NOMO-1 treated with DMSO at 0.1 percent for 48 hours (cell line): ENCODE results near the gene WNT8A.
"Not testable (repeated sequence)": the region's sequence is repeated elsewhere in the genome, so short reads cannot be mapped to it uniquely, and the experiment has no call there.

Source experiments
- DNase-seq: peaks from one replicate; lab custom pipeline; 2025; ENCODE audit not compliant: unreplicated experiment; lab: John Stamatoyannopoulos, UW

The WNT8A gene, protein sequence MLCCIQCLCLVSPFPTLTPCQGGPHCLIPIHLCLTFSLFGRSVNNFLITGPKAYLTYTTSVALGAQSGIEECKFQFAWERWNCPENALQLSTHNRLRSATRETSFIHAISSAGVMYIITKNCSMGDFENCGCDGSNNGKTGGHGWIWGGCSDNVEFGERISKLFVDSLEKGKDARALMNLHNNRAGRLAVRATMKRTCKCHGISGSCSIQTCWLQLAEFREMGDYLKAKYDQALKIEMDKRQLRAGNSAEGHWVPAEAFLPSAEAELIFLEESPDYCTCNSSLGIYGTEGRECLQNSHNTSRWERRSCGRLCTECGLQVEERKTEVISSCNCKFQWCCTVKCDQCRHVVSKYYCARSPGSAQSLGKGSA

GRCh38 chr5:138083702-138084101, at the start of gene WNT8A:
Gene WNT8A, plus strand, starts transcription at chr5:138084033. Its CDS starts 95 bp downstream, at chr5:138084128.
- DNase-seq: no peak

DNA sequence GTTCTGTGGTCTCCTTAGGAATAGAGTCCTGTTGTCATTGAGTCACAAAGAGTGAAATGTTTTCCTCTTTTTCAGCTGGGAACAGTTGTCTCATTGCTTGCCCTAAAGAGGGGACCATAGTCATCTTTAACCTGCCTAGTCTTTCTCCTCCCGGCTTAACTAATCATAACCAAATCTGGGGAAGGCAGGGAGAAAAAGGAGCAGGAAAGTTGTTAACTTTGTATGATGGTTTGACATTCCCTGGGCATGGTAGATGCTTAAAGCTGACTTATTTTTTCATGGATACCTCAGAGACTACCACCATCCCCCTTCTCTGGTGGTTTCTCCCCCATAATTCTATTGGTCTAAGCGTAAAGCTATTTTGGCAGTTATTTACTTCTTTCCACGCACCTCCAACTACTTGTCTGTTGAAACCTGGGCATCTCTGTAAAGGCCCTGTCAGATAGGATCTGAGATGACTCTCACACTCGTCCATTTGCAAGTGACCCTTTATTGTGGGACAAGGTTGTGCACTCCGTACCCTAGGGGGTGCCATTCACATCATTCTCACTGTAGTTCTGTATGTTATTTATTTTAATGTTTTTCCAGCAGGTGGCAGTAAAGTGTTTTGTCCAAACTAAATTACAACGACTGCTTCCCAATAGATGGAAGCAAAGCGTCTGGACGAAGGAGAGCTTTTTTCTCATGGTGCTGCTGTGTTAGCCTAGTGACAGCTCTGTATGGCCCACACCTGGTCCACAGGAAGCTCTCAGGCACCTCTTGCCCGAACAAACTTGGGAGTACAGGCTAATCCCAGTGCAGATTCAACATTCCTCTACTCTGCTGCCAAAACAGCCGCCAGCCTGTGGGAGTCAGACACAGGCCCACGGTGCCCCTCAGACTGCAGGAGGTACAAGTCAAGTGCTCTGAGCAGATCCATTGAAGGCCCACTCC, 48.0 kb upstream of the WNT8A start:
- DNase-seq: peak; percentile 92

DNA sequence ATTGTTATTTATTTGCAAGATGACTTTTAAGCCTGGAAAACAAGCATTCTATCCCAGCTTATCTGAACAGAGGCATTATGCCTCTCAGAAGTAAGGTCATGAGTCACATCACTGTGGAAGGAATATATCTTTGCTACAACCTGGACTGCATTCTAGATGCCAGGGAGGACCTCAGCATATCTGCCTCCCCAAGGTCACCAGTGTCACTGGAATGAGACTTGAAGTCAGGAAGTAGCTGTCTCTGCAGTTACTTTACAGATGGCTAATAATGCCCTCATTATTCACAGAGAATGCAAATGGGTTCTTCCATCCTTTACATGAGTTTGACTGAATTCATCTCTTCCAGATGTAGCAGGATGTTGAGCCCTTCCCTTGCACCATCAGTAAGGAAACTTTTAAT, 46.6 kb upstream of the WNT8A start:
- DNase-seq: no peak

GRCh38 chr5:138037907-138038633, 45.8 kb upstream of the WNT8A start:
- no peak for DNase-seq

- no peak for DNase-seq
These were observed 45.0 kb upstream of the WNT8A start for GRCh38 chr5:138038826-138039225.

DNA sequence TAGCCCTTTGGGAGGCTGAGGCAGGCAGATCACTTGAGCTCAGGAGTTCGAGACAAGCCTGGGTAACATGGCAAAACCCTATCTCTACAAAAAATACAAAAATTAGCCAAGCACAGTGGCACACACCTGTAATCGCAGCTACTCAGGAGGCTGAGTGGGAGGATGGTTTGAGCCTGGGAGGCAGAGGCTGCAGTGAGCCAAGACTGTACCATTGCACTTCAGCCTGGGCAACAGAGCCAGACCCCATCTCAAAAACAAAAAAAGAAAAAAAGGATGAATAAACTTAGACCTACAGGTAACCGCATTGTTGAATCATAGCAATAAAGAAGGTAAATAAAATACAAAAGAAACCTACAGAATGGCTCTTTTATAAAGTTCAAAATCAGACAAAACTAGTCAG, 38.5 kb upstream of the WNT8A start:
- DNase-seq: not testable (repeated sequence)

GRCh38 chr5:138051441-138052296, 32.2 kb upstream of the WNT8A start:
- DNase-seq: no peak

GRCh38 chr5:138052718-138053117, 31.1 kb upstream of the WNT8A start:
- DNase-seq: not testable (repeated sequence)

DNA sequence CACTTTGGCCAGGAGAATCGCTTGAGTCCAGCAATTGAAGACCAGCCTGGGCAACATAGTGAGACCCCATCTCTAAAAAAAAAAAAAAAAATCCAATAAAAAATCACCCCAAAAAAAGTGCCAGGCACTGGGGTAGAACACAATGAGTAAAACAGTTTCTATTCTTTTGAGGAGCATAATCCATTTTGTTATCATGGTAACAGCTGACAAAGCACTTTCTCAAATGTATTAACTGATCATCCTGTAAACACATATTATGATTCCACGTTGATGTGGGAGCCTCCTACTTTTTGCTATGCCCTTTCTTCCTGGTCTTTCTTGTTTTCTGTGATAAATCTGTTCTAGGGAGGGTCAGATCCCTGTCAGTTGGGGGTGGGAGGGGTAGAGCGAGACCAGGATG, 30.3 kb upstream of the WNT8A start:
- no peak for DNase-seq

GRCh38 chr5:138054206-138054605, 29.6 kb upstream of the WNT8A start:
- no peak for DNase-seq

- DNase-seq: no peak
These were observed 28.8 kb upstream of the WNT8A start for GRCh38 chr5:138054847-138055558.

DNA sequence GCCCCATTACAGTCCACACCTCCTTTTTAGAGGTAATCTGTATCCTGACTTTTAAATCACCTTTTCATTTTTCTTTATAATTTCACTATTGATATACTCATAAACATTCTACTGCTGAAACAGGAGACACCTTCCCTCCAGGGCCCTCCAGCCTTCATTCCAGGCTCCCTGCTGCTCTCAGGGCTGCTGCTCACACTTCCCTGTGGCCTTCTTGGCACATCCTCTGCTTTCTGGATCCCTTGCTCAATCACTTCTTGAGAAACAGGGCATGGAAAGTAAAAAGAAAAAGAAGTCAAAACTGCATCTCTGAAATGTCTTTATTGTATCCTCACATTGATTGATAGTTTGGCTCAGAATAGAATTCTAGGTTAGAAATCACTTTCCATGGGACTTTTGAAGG, 19.3 kb upstream of the WNT8A start:
- DNase-seq: no peak

- no peak for DNase-seq
These were observed 18.7 kb upstream of the WNT8A start for GRCh38 chr5:138065102-138065501.

- DNase-seq: no peak
These were observed 15.9 kb upstream of the WNT8A start for GRCh38 chr5:138067945-138068344.

DNA sequence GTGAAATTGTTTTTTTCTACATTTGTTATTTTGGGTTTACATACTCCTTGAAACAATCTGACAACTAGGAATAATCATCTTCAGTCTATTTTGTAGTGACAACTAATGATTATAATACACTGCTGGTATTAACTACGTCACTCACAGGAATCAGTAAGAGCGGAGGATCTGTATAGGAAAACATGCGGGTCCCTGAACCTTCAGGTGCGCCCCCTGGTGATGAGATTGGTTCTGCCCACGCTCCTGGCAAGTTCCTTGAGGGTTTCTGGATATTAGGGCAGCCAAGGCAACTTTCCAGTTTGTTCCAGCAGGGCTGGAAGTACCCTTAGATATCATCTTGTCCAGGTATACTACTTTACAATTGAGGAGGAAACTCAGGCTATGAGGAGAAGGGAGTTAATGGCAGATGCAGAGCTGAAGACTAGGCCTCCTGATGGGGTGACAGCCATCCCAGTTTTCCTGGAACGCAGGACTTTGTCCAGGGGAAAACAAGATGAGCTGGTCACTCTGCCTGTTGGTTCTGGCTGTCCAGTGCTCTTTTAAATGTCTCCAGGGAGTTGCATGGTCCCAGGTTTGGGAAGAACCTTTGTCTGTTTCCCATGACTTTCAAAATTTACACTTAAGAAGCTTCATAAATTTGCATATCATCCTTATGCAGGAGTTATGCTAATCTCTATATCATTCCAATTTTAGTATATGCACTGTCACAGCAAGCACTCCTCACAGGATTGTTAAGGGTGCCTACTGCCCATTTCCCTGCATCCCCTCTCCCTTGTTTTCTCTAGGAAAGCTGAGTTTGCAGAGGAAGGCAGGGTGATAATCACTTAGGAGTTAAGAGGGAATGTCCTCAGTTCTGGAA, 14.9 kb upstream of the WNT8A start:
- peak; percentile 74 for DNase-seq

DNA sequence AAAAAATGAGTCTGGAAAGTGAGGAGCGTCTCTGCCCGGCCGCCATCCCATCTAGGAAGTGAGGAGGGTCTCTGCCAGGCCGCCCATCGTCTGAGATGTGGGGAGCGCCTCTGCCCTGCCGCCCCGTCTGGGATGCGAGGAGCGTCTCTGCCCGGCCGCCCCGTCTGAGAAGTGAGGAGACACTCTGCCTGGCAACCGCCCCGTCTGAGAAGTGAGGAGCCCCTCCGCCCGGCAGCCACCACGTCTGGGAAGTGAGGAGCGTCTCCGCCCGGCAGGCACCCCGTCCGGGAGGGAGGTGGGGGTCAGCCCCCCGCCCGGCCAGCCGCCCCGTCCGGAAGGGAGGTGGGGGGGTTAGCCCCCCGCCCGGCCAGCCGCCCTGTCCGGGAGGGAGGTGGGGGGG, 13.8 kb upstream of the WNT8A start:
- DNase-seq: not testable (repeated sequence)

GRCh38 chr5:138077064-138077696, 6.7 kb upstream of the WNT8A start:
- peak; percentile 37 for DNase-seq

GRCh38 chr5:138078006-138078643, 5.7 kb upstream of the WNT8A start:
- DNase-seq: no peak
